Gastroesophageal sphincter (tissue), 4 donors: ENCODE measurements around the gene AP2A2. TPM values are rescaled to one million over a fixed set of nuclear protein-coding genes. Genes with fewer than 3 reads are reported as not detected.
"Not testable (repeated sequence)": the region's sequence is repeated elsewhere in the genome, so short reads cannot be mapped to it uniquely, and the experiment has no call there.

Experiments
- ATAC-seq: fragments of 150-250 bp; one replicate; pipeline ENCODE4 v1.9.1; 2016; ENCODE audit warnings: mild to moderate bottlenecking, moderate library complexity
- H3K27ac ChIP-seq, 4 donors: fragments of 200-600 bp; sonication (generic) in 3 of 4; 1 replicate in 3 of 4; 2 replicates in 1 of 4; pipeline ENCODE4 v1.5.1; 2016 to 2019
- H3K27me3 ChIP-seq: fragments of 200-600 bp; sonication (generic); one replicate; pipeline ENCODE4 v1.5.1; 2019
- H3K36me3 ChIP-seq, 2 donors: fragments of 200-600 bp; sonication (generic); one replicate each; pipeline ENCODE4 v1.5.1; 2019; ENCODE audit warnings: control low read depth in 1 of 2
- H3K4me1 ChIP-seq, 3 donors: fragments of 200-600 bp; sonication (generic); 1 replicate in 2 of 3; 2 replicates in 1 of 3; pipeline ENCODE4 v1.5.1; 2016 to 2019; ENCODE audit warnings: control low read depth in 2 of 3
- H3K4me3 ChIP-seq, 2 donors: fragments of 200-600 bp; sonication (generic); one replicate each; pipeline ENCODE4 v1.5.1; 2019; ENCODE audit warnings: mild to moderate bottlenecking in 1 of 2, moderate library complexity in 1 of 2
- H3K9me3 ChIP-seq, 3 donors: fragments of 200-600 bp; sonication (generic); one replicate each; pipeline ENCODE4 v1.5.1; 2017 to 2019; ENCODE audit warnings: control low read depth in 2 of 3
- CTCF ChIP-seq, 4 experiments: fragments of 200-600 bp in 2 of 4; fragments of 450-650 bp in 2 of 4; sonication (generic) in 1 of 4; IDR thresholded peaks; one replicate each; pipeline ENCODE4 v1.5.1; 2017 to 2019; ENCODE audit warnings: antibody characterized with exemption in 4 of 4, mild to moderate bottlenecking in 2 of 4, moderate library complexity in 2 of 4
- EP300 ChIP-seq: sonication (generic); formaldehyde crosslinking; IDR thresholded peaks from one replicate; pipeline ENCODE4 v1.6.1; 2017; ENCODE audit warnings: antibody characterized with exemption, mild to moderate bottlenecking
- POLR2A ChIP-seq, 2 donors: fragments of 450-650 bp; IDR thresholded peaks; one replicate each; pipeline ENCODE4 v1.6.1; 2017; ENCODE audit warnings: antibody characterized with exemption in 2 of 2, mild to moderate bottlenecking in 2 of 2, moderate library complexity in 1 of 2
- POLR2AphosphoS5 ChIP-seq: sonication (generic); formaldehyde crosslinking; IDR thresholded peaks from one replicate; pipeline ENCODE4 v1.6.1; 2017; ENCODE audit warnings: antibody characterized with exemption
- WGBS, 2 donors: methylation state at CpG; one replicate each; pipeline ENCODE4 v1.1.5; 2018; ENCODE audit warnings: low coverage in 1 of 2; 5-methylcytosine and 5-hydroxymethylcytosine counted together
- total RNA-seq, 4 donors: library from RNA; depleted of rRNA; stranded (reverse); fragments of >200 nt; gene quantifications; one replicate each; pipeline ENCODE4 v1.1.0, GENCODE V29; 2016

The AP2A2 gene
- total RNA-seq, 4 donors from 2014 or later, result 47.9 to 88.5 (median 61.6) TPM

- Histone ChIP-seq H3K4me3 (no peak overlapping the region), H3K36me3 (peaks cover 0 to 81% of the 10 kb centered on the region in 2 donors), H3K27me3 (no peaks in the 10 kb centered on the region), H3K9me3 (no peaks in the 10 kb centered on the region), H3K27ac (no peak overlapping the region), H3K4me1 (peaks cover 0 to 23% (median 0%) of the 10 kb centered on the region in 3 donors)
- no CpG with 5 or more reads among the region's 26 CpGs for WGBS, 2 donors
- no peak for TF ChIP-seq CTCF (IDR thresholded peaks at IDR 0.05)
- no peak for TF ChIP-seq POLR2A (IDR thresholded peaks at IDR 0.05)
- no peak for TF ChIP-seq EP300
- no peak for TF ChIP-seq POLR2AphosphoS5
- no peak for ATAC-seq
Observed at GRCh38 chr11:972523-973211, 47.0 kb downstream of the AP2A2 start.

- Histone ChIP-seq H3K36me3 (peaks cover 0 to 87% of the 10 kb centered on the region in 2 donors), H3K9me3 (no peaks in the 10 kb centered on the region), H3K4me3 (no peak overlapping the region), H3K27ac (no peak overlapping the region), H3K4me1 (peaks cover 0 to 17% (median 0%) of the 10 kb centered on the region in 3 donors), H3K27me3 (no peaks in the 10 kb centered on the region)
- TF ChIP-seq POLR2A (IDR thresholded peaks at IDR 0.05) (no peak), CTCF (IDR thresholded peaks at IDR 0.05) (no peak), POLR2AphosphoS5 (no peak), EP300 (no peak)
- no peak for ATAC-seq
- WGBS, 2 donors, result 79 to 100% methylated on average over 4 to 8 of the region's 11 CpGs
Observed at GRCh38 chr11:973237-973636, 47.6 kb downstream of the AP2A2 start.

- not testable (repeated sequence) for H3K27ac ChIP-seq, ATAC-seq, H3K4me3 ChIP-seq, H3K9me3 ChIP-seq, H3K27me3 ChIP-seq
- WGBS, 2 donors, result 85 to 87% methylated on average over 6 to 36 of the region's 41 CpGs
- Histone ChIP-seq H3K4me1 (peaks cover 0 to 10% (median 0%) of the 10 kb centered on the region in 3 donors), H3K36me3 (peaks cover 0 to 93% of the 10 kb centered on the region in 2 donors)
Observed at GRCh38 chr11:975376-975775, 49.7 kb downstream of the AP2A2 start.

GRCh38 chr11:975827-976226 is 50.2 kb downstream of the AP2A2 start:
- 75 to 80% methylated on average over 2 to 7 of the region's 15 CpGs for WGBS, 2 donors
- peaks cover 0 to 93% of the 10 kb centered on the region in 2 donors for H3K36me3 ChIP-seq
- TF ChIP-seq CTCF (IDR thresholded peaks at IDR 0.05) (peak in 1 of 4 experiments; percentile 17), POLR2AphosphoS5 (no peak), POLR2A (IDR thresholded peaks at IDR 0.05) (no peak), EP300 (no peak)

GRCh38 chr11:976431-977160 is 50.9 kb downstream of the AP2A2 start:
- H3K36me3 ChIP-seq, result peaks cover 0 to 94% of the 10 kb centered on the region in 2 donors
- no peak for ATAC-seq
- 60 to 87% methylated on average over 5 to 8 of the region's 26 CpGs for WGBS, 2 donors

More at GRCh38 chr11:975827-976226, 50.2 kb downstream of the AP2A2 start:
- Histone ChIP-seq H3K27ac (no peak overlapping the region), H3K4me1 (peaks cover 0 to 10% (median 0%) of the 10 kb centered on the region in 3 donors), H3K27me3 (no peaks in the 10 kb centered on the region), H3K9me3 (no peaks in the 10 kb centered on the region), H3K4me3 (no peak overlapping the region)
- no peak for ATAC-seq

More at GRCh38 chr11:976431-977160, 50.9 kb downstream of the AP2A2 start:
- TF ChIP-seq CTCF (IDR thresholded peaks at IDR 0.05) (no peak), POLR2A (IDR thresholded peaks at IDR 0.05) (no peak), EP300 (no peak), POLR2AphosphoS5 (no peak)
- H3K4me1 ChIP-seq, result peaks cover 0 to 10% (median 0%) of the 10 kb centered on the region in 3 donors
- H3K9me3 ChIP-seq, result no peaks in the 10 kb centered on the region
- H3K27me3 ChIP-seq, result no peaks in the 10 kb centered on the region
- H3K4me3 ChIP-seq, result no peak overlapping the region
- no peak overlapping the region for H3K27ac ChIP-seq
